Left lung (tissue), 10 donors: ENCODE measurements around the gene FCF1. TPM values are rescaled to one million over a fixed set of nuclear protein-coding genes. Genes with fewer than 3 reads are reported as not detected.

Experiments
- ATAC-seq: fragments of 200-7000 bp; cut with Tn5 transposase; one replicate; pipeline ENCODE4 v1.9.1; 2020; ENCODE audit warnings: moderate library complexity
- DNase-seq, 4 donors: peaks; one replicate each; pipeline ENCODE4 v3.0.0-alpha.2; 2013 to 2020
- H3K27ac ChIP-seq, 2 donors: fragments of 200-600 bp; sonication (generic) in 1 of 2; one replicate each; pipeline versions ENCODE4 v1.5.0 to v1.8.0; 2020 to 2021
- H3K27me3 ChIP-seq, 2 donors: fragments of 200-600 bp; sonication (generic) in 1 of 2; one replicate each; pipeline versions ENCODE4 v1.5.0 to v1.8.0; 2020 to 2021
- H3K36me3 ChIP-seq, 2 donors: fragments of 200-600 bp; sonication (generic) in 1 of 2; one replicate each; pipeline versions ENCODE4 v1.5.0 to v1.8.0; 2020 to 2021
- H3K4me1 ChIP-seq, 2 donors: fragments of 200-600 bp; one replicate each; pipeline ENCODE4 v1.8.0; 2021
- H3K4me3 ChIP-seq, 2 donors: fragments of 200-600 bp; sonication (generic) in 1 of 2; one replicate each; pipeline versions ENCODE4 v1.5.0 to v1.8.0; 2020 to 2021; ENCODE audit warnings: mild to moderate bottlenecking in 1 of 2
- H3K9me3 ChIP-seq, 2 donors: fragments of 200-600 bp; sonication (generic) in 1 of 2; one replicate each; pipeline versions ENCODE4 v1.5.0 to v1.8.0; 2020 to 2021
- CTCF ChIP-seq, 2 donors: fragments of 200-600 bp; sonication (generic) in 1 of 2; IDR thresholded peaks; one replicate each; pipeline versions ENCODE4 v1.5.0 to v1.8.0; 2021; ENCODE audit warnings: antibody characterized with exemption in 2 of 2
- intact Hi-C, 2 donors: fragments of 100-400 bp; cut with DNase I; formaldehyde crosslinking; loops; one replicate each; pipeline versions ENCODE4 v1.11.2 to v1.14.2; 2022
- polyA plus RNA-seq, 6 donors: library from polyadenylated mRNA; unstranded; fragments of 120-200 nt; gene quantifications; one replicate each; pipeline ENCODE4 v1.2.1, GENCODE V29; 2013; ENCODE audit not compliant: insufficient read length in 6 of 6
- total RNA-seq, 2 donors: library from RNA; stranded (reverse); fragmentation: NEBNext Ultra II Directional; extraction: Animal tissue kit (Norgen Biotek cat#: 25700); gene quantifications; one replicate each; pipeline ENCODE4 v1.2.1, GENCODE V29; 2021
- donor health status: DM: no; HTN: yes; CAD: no.
- donor health status: DM: no; HTN: no; CAD: no.

Gene FCF1
- total and polyA plus RNA-seq, 8 donors = 48.9 to 75.9 (median 68.4) TPM

- TF ChIP-seq CTCF (IDR thresholded peaks at IDR 0.05) = no peak
- Histone ChIP-seq H3K36me3 (peaks cover 0 to 65% of the 10 kb centered on the region in 2 donors), H3K27ac (no peak overlapping the region), H3K27me3 (no peaks in the 10 kb centered on the region), H3K4me3 (no peak overlapping the region), H3K4me1 (no peaks in the 10 kb centered on the region), H3K9me3 (no peaks in the 10 kb centered on the region)
- DNase-seq (no peak), ATAC-seq (no peak)
- intact Hi-C loops = no loop called here
These were observed 24.9 kb downstream of the FCF1 start for GRCh38 chr14:74737753-74738325.

GRCh38 chr14:74739293-74740030 lies 26.5 kb downstream of the FCF1 start:
- ATAC-seq (no peak), DNase-seq (no peak)
- Histone ChIP-seq H3K36me3 (peaks cover 0 to 49% of the 10 kb centered on the region in 2 donors), H3K27me3 (no peaks in the 10 kb centered on the region), H3K9me3 (no peaks in the 10 kb centered on the region), H3K27ac (no peak overlapping the region), H3K4me1 (no peaks in the 10 kb centered on the region), H3K4me3 (no peak overlapping the region)
- no peak for TF ChIP-seq CTCF (IDR thresholded peaks at IDR 0.05)
- intact Hi-C loops = no loop called here

DNA sequence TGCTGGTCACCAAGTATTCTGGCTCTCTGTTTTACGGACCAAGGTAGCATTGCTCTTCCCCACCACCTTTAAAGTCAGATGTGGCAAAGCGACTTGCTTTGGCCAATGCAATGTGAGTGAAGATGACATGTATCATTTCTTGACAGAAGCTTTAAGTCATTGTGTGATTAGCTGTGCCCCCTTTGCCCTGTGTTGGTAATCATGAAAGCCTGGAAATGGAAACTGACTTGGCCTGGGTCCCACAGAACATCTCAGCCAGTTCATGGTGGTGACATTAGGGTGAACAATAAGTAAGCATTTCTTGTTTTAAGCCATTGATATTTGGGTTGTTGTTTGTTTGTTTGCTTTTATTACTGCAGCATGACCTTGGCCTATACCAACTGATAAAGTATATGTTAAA lies 34.3 kb downstream of the FCF1 start:
- Histone ChIP-seq H3K27ac (no peak overlapping the region), H3K36me3 (no peaks in the 10 kb centered on the region), H3K27me3 (no peaks in the 10 kb centered on the region), H3K4me1 (no peaks in the 10 kb centered on the region), H3K9me3 (peaks cover 0 to 3% of the 10 kb centered on the region in 2 donors), H3K4me3 (no peak overlapping the region)
- no peak for TF ChIP-seq CTCF (IDR thresholded peaks at IDR 0.05)
- DNase-seq = no peak
- intact Hi-C loops = no loop called here
- ATAC-seq = no peak

DNA sequence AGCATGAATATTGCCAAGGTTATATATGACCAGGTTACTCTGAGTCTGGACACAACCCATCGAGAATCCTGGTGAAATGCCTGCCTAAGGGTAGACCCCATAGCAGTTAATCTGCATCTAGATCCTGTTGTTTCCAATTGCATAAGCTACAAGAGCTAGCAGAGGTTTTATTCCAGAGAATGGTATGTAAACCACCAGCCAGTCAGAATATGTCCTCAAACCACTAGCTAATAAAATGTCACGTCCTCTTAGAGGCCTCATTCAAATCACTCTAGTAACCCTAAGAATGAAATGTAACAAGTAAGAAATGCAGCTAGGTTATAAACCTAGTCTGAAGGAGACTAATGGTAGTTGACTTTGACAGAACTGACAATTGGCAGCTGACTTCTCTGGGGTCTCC lies 41.2 kb downstream of the FCF1 start:
- DNase-seq (no peak), ATAC-seq (no peak)
- no peak for TF ChIP-seq CTCF (IDR thresholded peaks at IDR 0.05)
- H3K36me3 ChIP-seq = no peaks in the 10 kb centered on the region
- no peak overlapping the region for H3K4me3 ChIP-seq
- intact Hi-C loops = no loop called here
- no peaks in the 10 kb centered on the region for H3K4me1 ChIP-seq
- no peak overlapping the region for H3K27ac ChIP-seq
- H3K27me3 ChIP-seq = no peaks in the 10 kb centered on the region
- peaks cover 0 to 12% of the 10 kb centered on the region in 2 donors for H3K9me3 ChIP-seq

- Histone ChIP-seq H3K27me3 (no peaks in the 10 kb centered on the region), H3K4me3 (no peak overlapping the region), H3K9me3 (peaks cover 0 to 12% of the 10 kb centered on the region in 2 donors), H3K27ac (no peak overlapping the region), H3K36me3 (no peaks in the 10 kb centered on the region), H3K4me1 (no peaks in the 10 kb centered on the region)
- DNase-seq (no peak), ATAC-seq (no peak)
- no peak for TF ChIP-seq CTCF (IDR thresholded peaks at IDR 0.05)
- intact Hi-C loops = no loop called here
These were observed 42.0 kb downstream of the FCF1 start for GRCh38 chr14:74754899-74755298.
